ENCODE data around the gene GSG1L.

GSG1L gene

GRCh38 chr16:27978876-27979275 lies 84.6 kb downstream of the GSG1L start:
- Histone ChIP-seq H3K27ac (no peak overlapping the region), H3K4me3 (no peak overlapping the region)
- TF ChIP-seq CTCF (IDR thresholded peaks at IDR 0.05): no peak

GRCh38 chr16:27977966-27978365 lies 85.5 kb downstream of the GSG1L start:
- no peak overlapping the region for H3K27ac ChIP-seq
- DNase-seq (ENCODE audit: low spot score): peak; percentile 46
- H3K4me3 ChIP-seq: no peak overlapping the region
- no peak for TF ChIP-seq CTCF (IDR thresholded peaks at IDR 0.05)

More at GRCh38 chr16:27978876-27979275, 84.6 kb downstream of the GSG1L start:
- DNase-seq (ENCODE audit: low spot score): peak; percentile 24

GRCh38 chr16:27976990-27977389 lies 86.5 kb downstream of the GSG1L start:
- peak; percentile 47 for DNase-seq (ENCODE audit: low spot score)
- no peak for TF ChIP-seq CTCF (IDR thresholded peaks at IDR 0.05)
- H3K27ac ChIP-seq: no peak overlapping the region

GRCh38 chr16:27974896-27975540 lies 88.5 kb downstream of the GSG1L start:
- no peak overlapping the region for H3K27ac ChIP-seq
- DNase-seq (ENCODE audit: low spot score): peak; percentile 33
- no peak overlapping the region for H3K4me3 ChIP-seq
- no peak for TF ChIP-seq CTCF (IDR thresholded peaks at IDR 0.05)

More at GRCh38 chr16:27976990-27977389, 86.5 kb downstream of the GSG1L start:
- H3K4me3 ChIP-seq: no peak overlapping the region

- peak; percentile 47 for DNase-seq (ENCODE audit: low spot score)
- no peak overlapping the region for H3K27ac ChIP-seq
- H3K4me3 ChIP-seq: no peak overlapping the region
- TF ChIP-seq CTCF (IDR thresholded peaks at IDR 0.05): no peak
Observed at GRCh38 chr16:27973678-27974077, 89.8 kb downstream of the GSG1L start.

GRCh38 chr16:27972500-27972899 lies 91.0 kb downstream of the GSG1L start:
- Histone ChIP-seq H3K27ac (no peak overlapping the region), H3K4me3 (no peak overlapping the region)
- DNase-seq (ENCODE audit: low spot score): no peak
- TF ChIP-seq CTCF (IDR thresholded peaks at IDR 0.05): no peak

GRCh38 chr16:27969574-27969973 lies 93.9 kb downstream of the GSG1L start:
- no peak overlapping the region for H3K4me3 ChIP-seq
- DNase-seq (ENCODE audit: low spot score): no peak
- TF ChIP-seq CTCF (IDR thresholded peaks at IDR 0.05): no peak
- no peak overlapping the region for H3K27ac ChIP-seq

All from coronary artery (tissue), 2 donors.